GM21423 (cell line): Measurements from ENCODE around the gene IFT122.

ENCODE experiments used
- ATAC-seq: cut with Tn5 transposase; IDR thresholded peaks from one replicate; pipeline ENCODE4 v1.9.1; 2021; ENCODE audit warnings: mild to moderate bottlenecking, moderate library complexity; ENCODE audit not compliant: unreplicated experiment

The IFT122 gene

GRCh38 chr3:129433565-129433964 is 6.5 kb upstream of the IFT122 start:
- no peak for ATAC-seq

GRCh38 chr3:129434140-129434539 is 5.9 kb upstream of the IFT122 start:
- ATAC-seq = no peak

GRCh38 chr3:129435367-129435766 is 4.7 kb upstream of the IFT122 start:
- no peak for ATAC-seq

GRCh38 chr3:129439226-129439816 is 703 bp upstream of the IFT122 start:
- peak; percentile 17 for ATAC-seq

GRCh38 chr3:129440618-129441190 is 680 bp downstream of the IFT122 start:
- no peak for ATAC-seq

- no peak for ATAC-seq
These were observed 1.2 kb downstream of the IFT122 start for GRCh38 chr3:129441215-129441614.

- no peak for ATAC-seq
These were observed 1.8 kb downstream of the IFT122 start for GRCh38 chr3:129441782-129442181.

- no peak for ATAC-seq
These were observed 2.5 kb downstream of the IFT122 start for GRCh38 chr3:129442486-129442885.

- no peak for ATAC-seq
These were observed 2.9 kb downstream of the IFT122 start for GRCh38 chr3:129442947-129443346.

GRCh38 chr3:129445471-129445870 is 5.4 kb downstream of the IFT122 start:
- no peak for ATAC-seq

- no peak for ATAC-seq
These were observed 6.9 kb downstream of the IFT122 start for GRCh38 chr3:129446926-129447325.

GRCh38 chr3:129448186-129448895 is 8.3 kb downstream of the IFT122 start:
- ATAC-seq = no peak

GRCh38 chr3:129449279-129450115 is 9.5 kb downstream of the IFT122 start:
- no peak for ATAC-seq

- no peak for ATAC-seq
These were observed 13.7 kb downstream of the IFT122 start for GRCh38 chr3:129453732-129454131.

- no peak for ATAC-seq
These were observed 20.1 kb downstream of the IFT122 start for GRCh38 chr3:129460155-129460554.

- no peak for ATAC-seq
These were observed 20.5 kb downstream of the IFT122 start for GRCh38 chr3:129460572-129460971.

GRCh38 chr3:129461022-129461421 is 21.0 kb downstream of the IFT122 start:
- no peak for ATAC-seq

GRCh38 chr3:129461461-129462146 is 21.6 kb downstream of the IFT122 start:
- no peak for ATAC-seq

- ATAC-seq = no peak
These were observed 22.4 kb downstream of the IFT122 start for GRCh38 chr3:129462361-129462968.

GRCh38 chr3:129463094-129463493 is 23.1 kb downstream of the IFT122 start:
- ATAC-seq = no peak
